C4-2B (cell line): ENCODE data around the gene BRINP1.

ENCODE experiments used
- CTCF ChIP-seq: fragments of 450-650 bp; conservative IDR thresholded peaks from 2 replicates; pipeline ENCODE4 v1.5.1; 2017; ENCODE audit warnings: mild to moderate bottlenecking
- ZFX ChIP-seq: fragments of 450-650 bp; IDR thresholded peaks from 2 replicates; pipeline ENCODE4 v1.6.1; 2017

DNA sequence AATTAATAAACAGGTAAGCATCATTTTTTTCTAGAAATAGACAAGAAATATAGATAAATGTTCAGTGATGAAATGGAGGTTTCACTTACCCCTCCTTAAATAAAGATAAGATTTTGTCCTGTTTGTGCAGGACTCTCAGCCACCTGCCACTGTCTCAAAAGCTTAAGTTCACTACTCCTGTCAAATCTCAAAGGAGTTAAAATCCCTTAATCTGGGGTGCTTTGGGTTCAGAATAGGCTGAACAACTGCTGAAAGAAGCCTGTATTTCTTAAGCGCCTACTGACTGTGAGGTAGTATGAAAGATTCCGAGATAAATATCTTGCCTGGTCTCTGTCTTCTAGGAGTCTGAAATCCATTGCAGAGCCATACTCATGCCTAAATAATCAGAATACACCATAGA, 3.7 kb upstream of the BRINP1 start:
- TF ChIP-seq CTCF (no peak), ZFX (no peak)
